IMR-90 (cell line): ENCODE data around the gene UBALD1. TPM values are rescaled to one million over a fixed set of nuclear protein-coding genes. Genes with fewer than 3 reads are reported as not detected.

ENCODE experiments used
- ATAC-seq: fragments of 200-7000 bp; cut with Tn5 transposase; 2 replicates; pipeline ENCODE4 v1.9.1; 2020; ENCODE audit warnings: low read depth, mild to moderate bottlenecking, moderate library complexity
- BruUV-seq: library from RNA; stranded (reverse); fragments of 400-500 nt; replicated peaks from 2 replicates; lab custom pipeline; 2021; lab: Mats Ljungman, UMichigan
- CTCF ChIA-PET: fragments of 300-600 bp; formaldehyde crosslinking; extraction: SDS; loops from one replicate; lab custom pipeline; 2021; ENCODE audit warnings: antibody characterized with exemption; lab: Yijun Ruan, JAX
- POLR2A ChIA-PET: fragments of 300-600 bp; sonication (Branson Sonifier 250); formaldehyde crosslinking; loops from one replicate; lab custom pipeline; 2022; ENCODE audit warnings: antibody characterized with exemption; ENCODE audit not compliant: unreplicated experiment; lab: Charles Lee
- DNase-seq: peaks from one replicate; pipeline ENCODE4 v3.0.0; 2013
- H2AFZ ChIP-seq: replicated peaks from 2 replicates; pipeline ENCODE3; 2013; ENCODE audit warnings: low read length, mild to moderate bottlenecking; ENCODE audit not compliant: poor library complexity
- H2AK5ac ChIP-seq: 2 replicates; pipeline ENCODE4 v1.6.1; 2013; ENCODE audit warnings: low read depth, low read length, inconsistent platforms
- H2AK9ac ChIP-seq: replicated peaks from 2 replicates; pipeline ENCODE3; 2013; ENCODE audit warnings: mild to moderate bottlenecking, low read depth, low read length, moderate library complexity; ENCODE audit not compliant: poor library complexity
- H2BK120ac ChIP-seq: 2 replicates; pipeline ENCODE4 v1.6.1; 2013; ENCODE audit warnings: low read depth, low read length, inconsistent platforms
- H2BK15ac ChIP-seq: 3 replicates; pipeline ENCODE4 v1.6.1; 2013; ENCODE audit warnings: low read depth, low read length, inconsistent platforms
- H2BK20ac ChIP-seq: 2 replicates; pipeline ENCODE4 v1.6.1; 2013; ENCODE audit warnings: low read depth, mild to moderate bottlenecking, inconsistent platforms, low read length, moderate library complexity
- H2BK5ac ChIP-seq: 2 replicates; pipeline ENCODE4 v1.6.1; 2013; ENCODE audit warnings: mild to moderate bottlenecking, low read depth, low read length, inconsistent platforms; ENCODE audit not compliant: poor library complexity, severe bottlenecking
- H3K14ac ChIP-seq: replicated peaks from 2 replicates; pipeline ENCODE4 v1.6.1; 2013; ENCODE audit warnings: low read depth, low read length, inconsistent platforms
- H3K18ac ChIP-seq: 2 replicates; pipeline ENCODE4 v1.6.1; 2013; ENCODE audit warnings: low read depth, low read length, control low read depth
- H3K23ac ChIP-seq: 2 replicates; pipeline ENCODE4 v1.6.1; 2013; ENCODE audit warnings: low read depth, low read length, inconsistent platforms
- H3K27ac ChIP-seq: 2 replicates; pipeline ENCODE4 v1.5.1; 2013; ENCODE audit warnings: mild to moderate bottlenecking, control low read depth, low read length; ENCODE audit not compliant: insufficient read depth
- H3K27me3 ChIP-seq: 2 replicates; pipeline ENCODE4 v1.6.1; 2013; ENCODE audit warnings: low read length; ENCODE audit not compliant: control insufficient read depth, insufficient read depth
- H3K36me3 ChIP-seq: 2 replicates; pipeline ENCODE4 v1.6.1; 2013; ENCODE audit warnings: low read length, mixed read lengths; ENCODE audit not compliant: control insufficient read depth, insufficient read depth
- H3K4ac ChIP-seq: 2 replicates; pipeline ENCODE4 v1.6.1; 2013; ENCODE audit warnings: low read depth, low read length, inconsistent platforms
- H3K4me1 ChIP-seq: 2 replicates; pipeline ENCODE4 v1.6.1; 2013; ENCODE audit warnings: low read length, mixed read lengths; ENCODE audit not compliant: control insufficient read depth, insufficient read depth
- H3K4me2 ChIP-seq: 2 replicates; pipeline ENCODE4 v1.6.1; 2013; ENCODE audit warnings: low read depth, mild to moderate bottlenecking, control low read depth, low read length, moderate library complexity
- H3K4me3 ChIP-seq: 2 replicates; pipeline ENCODE4 v1.5.1; 2013; ENCODE audit warnings: low read depth, mild to moderate bottlenecking, control low read depth, low read length, moderate library complexity; ENCODE audit not compliant: insufficient read depth
- H3K56ac ChIP-seq: 2 replicates; pipeline ENCODE4 v1.6.1; 2013; ENCODE audit warnings: low read length, inconsistent platforms; ENCODE audit not compliant: insufficient read depth; ENCODE audit errors: extremely low read depth
- H3K79me1 ChIP-seq, 2 experiments: 2 replicates each; pipeline ENCODE4 v1.6.1; 2013; ENCODE audit warnings: low read length in 2 of 2, inconsistent platforms in 1 of 2, low read depth in 1 of 2
- H3K9ac ChIP-seq: 2 replicates; pipeline ENCODE4 v1.6.1; 2013; ENCODE audit warnings: low read depth, low read length, control low read depth
- H3K9me1 ChIP-seq: 2 replicates; pipeline ENCODE4 v1.6.1; 2013; ENCODE audit warnings: low read length, inconsistent platforms; ENCODE audit not compliant: insufficient read depth
- H3K9me3 ChIP-seq: 2 replicates; pipeline ENCODE4 v1.6.1; 2013; ENCODE audit warnings: low read length; ENCODE audit not compliant: control insufficient read depth, insufficient read depth
- H4K20me1 ChIP-seq: 2 replicates; pipeline ENCODE4 v1.6.1; 2013; ENCODE audit warnings: low read length, inconsistent platforms; ENCODE audit not compliant: insufficient read depth
- H4K5ac ChIP-seq: 2 replicates; pipeline ENCODE4 v1.6.1; 2013; ENCODE audit warnings: mild to moderate bottlenecking, low read depth, low read length, control low read depth
- H4K8ac ChIP-seq, 2 experiments: 2 replicates each; pipeline ENCODE4 v1.6.1; 2013; ENCODE audit warnings: low read depth in 2 of 2, low read length in 2 of 2, control low read depth in 1 of 2, inconsistent platforms in 1 of 2
- H4K91ac ChIP-seq: 2 replicates; pipeline ENCODE4 v1.6.1; 2013; ENCODE audit warnings: low read depth, low read length, inconsistent platforms; ENCODE audit not compliant: insufficient read depth
- BHLHE40 ChIP-seq: fragments of 150-350 bp; IDR thresholded peaks from 2 replicates; pipeline ENCODE4 v1.6.1; 2016; ENCODE audit warnings: mild to moderate bottlenecking, low read depth, low read length
- CEBPB ChIP-seq: IDR thresholded peaks from 2 replicates; pipeline ENCODE4 v1.6.1; 2012; ENCODE audit warnings: low read depth, low read length, improper control_type of control experiment
- CHD1 ChIP-seq: IDR thresholded peaks from 2 replicates; pipeline ENCODE4 v1.6.1; 2012; ENCODE audit warnings: low read depth, low read length, improper control_type of control experiment
- CTCF ChIP-seq: conservative IDR thresholded peaks from 2 replicates; pipeline ENCODE4 v1.5.1; 2012; ENCODE audit warnings: mild to moderate bottlenecking, low read depth, low read length, improper control_type of control experiment
- ELK1 ChIP-seq: fragments of 150-350 bp; IDR thresholded peaks from 2 replicates; pipeline ENCODE4 v1.6.1; 2016; ENCODE audit warnings: low read depth, mild to moderate bottlenecking, low read length, moderate library complexity, borderline replicate concordance
- FOS ChIP-seq: fragments of 150-350 bp; IDR thresholded peaks from 2 replicates; pipeline ENCODE4 v1.6.1; 2016; ENCODE audit warnings: low read depth, low read length
- MAFK ChIP-seq: IDR thresholded peaks from 2 replicates; pipeline ENCODE4 v1.6.1; 2012; ENCODE audit warnings: low read depth, low read length, improper control_type of control experiment
- MAZ ChIP-seq: IDR thresholded peaks from 2 replicates; pipeline ENCODE4 v1.6.1; 2012; ENCODE audit warnings: low read depth, mild to moderate bottlenecking, low read length, improper control_type of control experiment, moderate library complexity, borderline replicate concordance
- MXI1 ChIP-seq: IDR thresholded peaks from 2 replicates; pipeline ENCODE4 v1.6.1; 2012; ENCODE audit warnings: low read depth, mild to moderate bottlenecking, low read length, moderate library complexity, borderline replicate concordance
- NFE2L2 ChIP-seq: fragments of 150-350 bp; IDR thresholded peaks from 2 replicates; pipeline ENCODE4 v1.6.1; 2016; ENCODE audit warnings: low read depth, mild to moderate bottlenecking, low read length
- POLR2A ChIP-seq: IDR thresholded peaks from 2 replicates; pipeline ENCODE4 v1.6.1; 2012; ENCODE audit warnings: mild to moderate bottlenecking, low read depth, low read length
- RAD21 ChIP-seq: IDR thresholded peaks from 2 replicates; pipeline ENCODE4 v1.6.1; 2012; ENCODE audit warnings: low read length, improper control_type of control experiment
- RCOR1 ChIP-seq: IDR thresholded peaks from 2 replicates; pipeline ENCODE4 v1.6.1; 2012; ENCODE audit warnings: mild to moderate bottlenecking, low read length, improper control_type of control experiment; ENCODE audit not compliant: insufficient replicate concordance
- RFX5 ChIP-seq: IDR thresholded peaks from 2 replicates; pipeline ENCODE4 v1.8.0; 2012; ENCODE audit warnings: low read depth, mild to moderate bottlenecking, low read length, moderate library complexity
- SMC3 ChIP-seq: fragments of 150-350 bp; IDR thresholded peaks from 2 replicates; pipeline ENCODE4 v1.6.1; 2016; ENCODE audit warnings: low read depth, mild to moderate bottlenecking, antibody characterized with exemption, low read length, moderate library complexity
- USF2 ChIP-seq: fragments of 150-350 bp; IDR thresholded peaks from 2 replicates; pipeline ENCODE4 v1.6.1; 2017; ENCODE audit warnings: mild to moderate bottlenecking, antibody characterized with exemption, low read length, low read depth
- WGBS, 2 experiments: methylation state at CpG; one replicate each; pipeline versions ENCODE4 v1.1.5 to v1.1.7; 2013; ENCODE audit warnings: missing lambda C conversion rate in 2 of 2; ENCODE audit not compliant: insufficient read length in 1 of 2; ENCODE audit errors: extremely low coverage in 2 of 2; 5-methylcytosine and 5-hydroxymethylcytosine counted together
- dilution Hi-C: fragments of 300-500 bp; cut with HindIII; formaldehyde crosslinking; loops from one replicate; pipeline ENCODE4 v1.14.3; 2018; ENCODE audit warnings: low sequenced_read_pairs; ENCODE audit not compliant: unreplicated experiment
- in situ Hi-C: fragments of 300-500 bp; cut with MboI; formaldehyde crosslinking; loops from 3 replicates; pipeline ENCODE4 v1.14.3; 2019; ENCODE audit warnings: low sequenced_read_pairs, inconsistent platforms, mixed read lengths
- intact Hi-C: fragments of 100-400 bp; cut with micrococcal nuclease; formaldehyde crosslinking; loops from 2 replicates; pipeline ENCODE4 v1.10.0; 2022
- polyA plus RNA-seq, 3 experiments: library from polyadenylated mRNA; depleted of rRNA; stranded (reverse); fragments of >200 nt; gene quantifications; 2 replicates each; pipeline ENCODE4 v1.2.3, GENCODE V29; 2012; ENCODE audit warnings: low replicate concordance in 1 of 3
- total RNA-seq: library from RNA; depleted of rRNA; stranded (reverse); fragments of >200 nt; gene quantifications from 2 replicates; pipeline ENCODE4 v1.2.3, GENCODE V29; 2012

The UBALD1 gene
- total and polyA plus RNA-seq, 2 of the 4 experiments (the other 2 are of a cell fraction) = 1.3 to 14.5 TPM

GRCh38 chr16:4652561-4652960, 37.9 kb upstream of the UBALD1 start:
- in situ Hi-C loops = no loop called here
- peaks cover 5 to 33% of the 10 kb centered on the region in 2 experiments; a peak in 3 of 4 replicates for H3K79me1 ChIP-seq
- WGBS, 2 experiments = 97% methylated on average over 4 of the region's 25 CpGs; no CpG with 5 or more reads in 1 of the 2 experiments

More at GRCh38 chr16:4652561-4652960, 37.9 kb upstream of the UBALD1 start:
- DNase-seq (no peak), ATAC-seq (no peak)
- no peak overlapping the region for H3K4me2 ChIP-seq
- no peak overlapping the region for H3K23ac ChIP-seq
- no peak overlapping the region for H2BK120ac ChIP-seq
- no peak overlapping the region for H3K27ac ChIP-seq
- TF ChIP-seq USF2 = no peak
- no peak for TF ChIP-seq ELK1
- no peak for TF ChIP-seq MAFK
- TF ChIP-seq NFE2L2 = no peak
- no peak for TF ChIP-seq CEBPB
- no peak for TF ChIP-seq SMC3
- TF ChIP-seq RFX5 = no peak
- no peak for TF ChIP-seq CHD1
- no peak for TF ChIP-seq MXI1
- no peak for TF ChIP-seq MAZ
- TF ChIP-seq POLR2A = no peak
- TF ChIP-seq CTCF = no peak
- no peak for TF ChIP-seq BHLHE40
- no peak for TF ChIP-seq RCOR1
- no peak for TF ChIP-seq FOS
- no peak for TF ChIP-seq RAD21
- ChIA-PET CTCF (no interaction called here), POLR2A (no interaction called here)
- no peak overlapping the region for H4K5ac ChIP-seq
- no peak overlapping the region for H4K8ac ChIP-seq
- H2BK15ac ChIP-seq = no peak overlapping the region
- BruUV-seq = no TSS peak
- peaks cover 58% of the 10 kb centered on the region for H3K36me3 ChIP-seq
- dilution Hi-C loops = no loop called here
- no peak overlapping the region for H3K4ac ChIP-seq
- no peak overlapping the region for H3K9ac ChIP-seq
- no peaks in the 10 kb centered on the region for H3K4me1 ChIP-seq
- H2AK5ac ChIP-seq = no peak overlapping the region
- H2BK20ac ChIP-seq = no peak overlapping the region
- peaks cover 35% of the 10 kb centered on the region for H4K20me1 ChIP-seq
- H3K27me3 ChIP-seq = no peaks in the 10 kb centered on the region
- no peak overlapping the region for H3K4me3 ChIP-seq
- H2AFZ ChIP-seq = no peak overlapping the region
- no peaks in the 10 kb centered on the region for H3K9me3 ChIP-seq
- H3K18ac ChIP-seq = no peak overlapping the region
- no peak overlapping the region for H2BK5ac ChIP-seq
- no peaks in the 10 kb centered on the region for H3K9me1 ChIP-seq
- no peak overlapping the region for H3K14ac ChIP-seq
- H2AK9ac ChIP-seq = peak overlapping the region; percentile 42
- intact Hi-C loops = no loop called here
- no peak overlapping the region for H3K56ac ChIP-seq
- H4K91ac ChIP-seq = no peak overlapping the region
